SK-N-SH (cell line): Measurements from ENCODE around the gene JPT2.

Experiments used
- ELF1 ChIP-seq: IDR thresholded peaks from 2 replicates; pipeline ENCODE4 v1.4.0; 2012
- EP300 ChIP-seq, 2 experiments: IDR thresholded peaks; 2 replicates each; pipeline versions ENCODE4 v1.4.0 to v1.6.1; 2012; ENCODE audit warnings: borderline replicate concordance in 1 of 2, low read depth in 1 of 2, low read length in 1 of 2
- GABPA ChIP-seq: IDR thresholded peaks from 2 replicates; pipeline ENCODE4 v1.4.0; 2012; ENCODE audit warnings: low read depth, mild to moderate bottlenecking
- MXI1 ChIP-seq: IDR thresholded peaks from 2 replicates; pipeline ENCODE4 v1.6.1; 2012; ENCODE audit warnings: mild to moderate bottlenecking, low read depth, low read length, improper control_type of control experiment
- NRF1 ChIP-seq: IDR thresholded peaks from 2 replicates; pipeline ENCODE4 v1.6.1; 2012; ENCODE audit warnings: low read depth, mild to moderate bottlenecking, low read length
- POLR2AphosphoS5 ChIP-seq: IDR thresholded peaks from 2 replicates; pipeline ENCODE4 v1.6.1; 2012; ENCODE audit warnings: low read depth, low read length
- RXRA ChIP-seq: IDR thresholded peaks from 2 replicates; pipeline ENCODE4 v1.4.0; 2012; ENCODE audit warnings: low read depth, mild to moderate bottlenecking, borderline replicate concordance
- TAF1 ChIP-seq: IDR thresholded peaks from 2 replicates; pipeline ENCODE4 v1.6.1; 2012; ENCODE audit warnings: low read depth, mild to moderate bottlenecking, low read length, moderate library complexity, borderline replicate concordance
- TF ChIP-seq, protein P1 (sequence below): fragments of 200-600 bp; sonication (generic); IDR thresholded peaks from 2 replicates; pipeline ENCODE4 v1.6.1; 2017; ENCODE audit warnings: antibody characterized with exemption, mild to moderate bottlenecking, moderate library complexity
- TF ChIP-seq, protein P2 (sequence below): IDR thresholded peaks from 2 replicates; pipeline ENCODE4 v1.4.0; 2012; ENCODE audit warnings: low read depth, borderline replicate concordance
- TF ChIP-seq, protein P3 (sequence below): IDR thresholded peaks from 2 replicates; pipeline ENCODE4 v1.4.0; 2012; ENCODE audit warnings: low read depth

DNA sequence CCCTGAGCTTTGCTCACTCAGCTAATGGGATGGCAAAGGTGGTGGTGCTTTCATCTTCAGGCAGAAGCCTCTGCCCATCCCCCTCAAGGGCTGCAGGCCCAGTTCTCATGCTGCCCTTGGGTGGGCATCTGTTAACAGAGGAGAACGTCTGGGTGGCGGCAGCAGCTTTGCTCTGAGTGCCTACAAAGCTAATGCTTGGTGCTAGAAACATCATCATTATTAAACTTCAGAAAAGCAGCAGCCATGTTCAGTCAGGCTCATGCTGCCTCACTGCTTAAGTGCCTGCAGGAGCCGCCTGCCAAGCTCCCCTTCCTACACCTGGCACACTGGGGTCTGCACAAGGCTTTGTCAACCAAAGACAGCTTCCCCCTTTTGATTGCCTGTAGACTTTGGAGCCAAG, 22.2 kb downstream of the JPT2 start:
- TF ChIP-seq, protein P1, sequence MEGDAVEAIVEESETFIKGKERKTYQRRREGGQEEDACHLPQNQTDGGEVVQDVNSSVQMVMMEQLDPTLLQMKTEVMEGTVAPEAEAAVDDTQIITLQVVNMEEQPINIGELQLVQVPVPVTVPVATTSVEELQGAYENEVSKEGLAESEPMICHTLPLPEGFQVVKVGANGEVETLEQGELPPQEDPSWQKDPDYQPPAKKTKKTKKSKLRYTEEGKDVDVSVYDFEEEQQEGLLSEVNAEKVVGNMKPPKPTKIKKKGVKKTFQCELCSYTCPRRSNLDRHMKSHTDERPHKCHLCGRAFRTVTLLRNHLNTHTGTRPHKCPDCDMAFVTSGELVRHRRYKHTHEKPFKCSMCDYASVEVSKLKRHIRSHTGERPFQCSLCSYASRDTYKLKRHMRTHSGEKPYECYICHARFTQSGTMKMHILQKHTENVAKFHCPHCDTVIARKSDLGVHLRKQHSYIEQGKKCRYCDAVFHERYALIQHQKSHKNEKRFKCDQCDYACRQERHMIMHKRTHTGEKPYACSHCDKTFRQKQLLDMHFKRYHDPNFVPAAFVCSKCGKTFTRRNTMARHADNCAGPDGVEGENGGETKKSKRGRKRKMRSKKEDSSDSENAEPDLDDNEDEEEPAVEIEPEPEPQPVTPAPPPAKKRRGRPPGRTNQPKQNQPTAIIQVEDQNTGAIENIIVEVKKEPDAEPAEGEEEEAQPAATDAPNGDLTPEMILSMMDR = no peak
- TF ChIP-seq, protein P2, sequence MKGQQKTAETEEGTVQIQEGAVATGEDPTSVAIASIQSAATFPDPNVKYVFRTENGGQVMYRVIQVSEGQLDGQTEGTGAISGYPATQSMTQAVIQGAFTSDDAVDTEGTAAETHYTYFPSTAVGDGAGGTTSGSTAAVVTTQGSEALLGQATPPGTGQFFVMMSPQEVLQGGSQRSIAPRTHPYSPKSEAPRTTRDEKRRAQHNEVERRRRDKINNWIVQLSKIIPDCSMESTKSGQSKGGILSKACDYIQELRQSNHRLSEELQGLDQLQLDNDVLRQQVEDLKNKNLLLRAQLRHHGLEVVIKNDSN = no peak
- no peak for TF ChIP-seq EP300 (IDR thresholded peaks at IDR 0.05; ENCODE audit: borderline replicate concordance in 1 of 2, low read depth in 1 of 2, low read length in 1 of 2)
- no peak for TF ChIP-seq GABPA
- TF ChIP-seq, protein P3, sequence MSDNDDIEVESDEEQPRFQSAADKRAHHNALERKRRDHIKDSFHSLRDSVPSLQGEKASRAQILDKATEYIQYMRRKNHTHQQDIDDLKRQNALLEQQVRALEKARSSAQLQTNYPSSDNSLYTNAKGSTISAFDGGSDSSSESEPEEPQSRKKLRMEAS = no peak
- TF ChIP-seq RXRA = no peak
- no peak for TF ChIP-seq NRF1
- TF ChIP-seq POLR2AphosphoS5 = no peak
- no peak for TF ChIP-seq ELF1
- TF ChIP-seq MXI1 = no peak
- TF ChIP-seq TAF1 = no peak
